Measurements from ENCODE around the gene MEGF10.

MEGF10 gene

GRCh38 chr5:127417528-127417927, 126.9 kb downstream of the MEGF10 start:
- TF ChIP-seq CTCF (IDR thresholded peaks at IDR 0.05; ENCODE audit: control extremely low read depth, extremely low read depth, low read depth, missing control alignments) = no peak
- no peak for DNase-seq (ENCODE audit: extremely low spot score)
- CTCF ChIA-PET = no interaction called here
- POLR2A ChIA-PET = no interaction called here

- CTCF ChIA-PET = no interaction called here
- DNase-seq (ENCODE audit: extremely low spot score) = no peak
- POLR2A ChIA-PET = no interaction called here
- no peak for TF ChIP-seq CTCF (IDR thresholded peaks at IDR 0.05; ENCODE audit: control extremely low read depth, extremely low read depth, low read depth, missing control alignments)
These were observed 127.8 kb downstream of the MEGF10 start for GRCh38 chr5:127418367-127418766.

GRCh38 chr5:127418974-127419682, 128.5 kb downstream of the MEGF10 start:
- no peak for DNase-seq (ENCODE audit: extremely low spot score)
- ChIA-PET POLR2A (no interaction called here), CTCF (no interaction called here)
- no peak for TF ChIP-seq CTCF (IDR thresholded peaks at IDR 0.05; ENCODE audit: control extremely low read depth, extremely low read depth, low read depth, missing control alignments)

- ChIA-PET CTCF (no interaction called here), POLR2A (no interaction called here)
- DNase-seq (ENCODE audit: extremely low spot score) = no peak
- TF ChIP-seq CTCF (IDR thresholded peaks at IDR 0.05; ENCODE audit: control extremely low read depth, extremely low read depth, low read depth, missing control alignments) = no peak
These were observed 129.2 kb downstream of the MEGF10 start for GRCh38 chr5:127419683-127420257.

GRCh38 chr5:127420758-127421157, 130.2 kb downstream of the MEGF10 start:
- no peak for TF ChIP-seq CTCF (IDR thresholded peaks at IDR 0.05; ENCODE audit: control extremely low read depth, extremely low read depth, low read depth, missing control alignments)
- CTCF ChIA-PET = interaction anchor here (1.0 to 1.4 kb wide), 2 partner anchors 9 kb away, joined by 3 read pairs; no protein-coding TSS in a partner anchor
- no peak for DNase-seq (ENCODE audit: extremely low spot score)
- POLR2A ChIA-PET = no interaction called here

- POLR2A ChIA-PET = no interaction called here
- no peak for TF ChIP-seq CTCF (IDR thresholded peaks at IDR 0.05; ENCODE audit: control extremely low read depth, extremely low read depth, low read depth, missing control alignments)
- DNase-seq (ENCODE audit: extremely low spot score) = no peak
- CTCF ChIA-PET = interaction anchor here (1.0 to 1.4 kb wide), 2 partner anchors 8 to 10 kb away, joined by 3 read pairs; no protein-coding TSS in a partner anchor
These were observed 130.9 kb downstream of the MEGF10 start for GRCh38 chr5:127421471-127421870.

Measured in GM10248 (cell line).